ENCODE measurements around the gene RESP18.
"Not testable (repeated sequence)": the region's sequence is repeated elsewhere in the genome, so short reads cannot be mapped to it uniquely, and the experiment has no call there.

The RESP18 gene

DNA sequence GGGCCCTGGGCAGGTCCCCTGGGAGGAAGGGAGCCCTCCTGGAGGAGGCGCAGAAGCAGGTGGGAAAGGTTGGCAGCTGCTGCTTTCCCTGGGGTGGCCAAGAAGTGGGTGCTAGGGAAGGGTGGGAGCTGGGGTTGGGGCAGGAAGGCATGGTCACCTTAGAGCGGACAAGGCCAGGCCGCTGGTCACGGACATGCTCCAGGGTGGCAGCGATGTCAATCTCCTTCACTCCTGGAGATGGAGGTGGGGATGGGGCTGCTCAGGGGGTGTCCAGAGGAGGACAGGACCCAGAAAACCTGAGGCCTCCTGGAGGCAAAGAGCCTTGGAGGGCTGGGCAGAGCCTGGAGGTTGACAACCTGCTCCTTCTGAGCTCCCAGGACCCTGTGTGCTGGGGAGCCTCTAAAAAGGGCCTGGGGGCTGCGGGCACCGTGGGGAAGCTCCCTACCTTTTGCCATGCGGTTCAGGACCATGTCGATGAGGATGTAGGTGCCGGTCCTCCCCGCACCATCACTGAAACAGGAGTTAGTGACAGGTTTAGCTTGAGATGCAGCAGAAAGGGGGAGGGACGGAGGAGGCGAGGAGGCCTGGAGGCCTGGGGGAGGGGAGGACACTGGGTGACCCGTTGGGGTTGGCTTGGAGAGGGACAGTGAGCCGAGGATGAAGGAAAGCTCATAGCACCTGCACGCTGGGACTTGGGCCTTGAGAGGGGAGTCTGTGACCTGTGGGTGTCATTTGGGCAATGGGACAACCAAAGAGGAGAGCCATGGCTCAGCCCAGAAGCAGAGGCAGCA, 42.0 kb downstream of the RESP18 start:
- DNase-seq: no peak

DNA sequence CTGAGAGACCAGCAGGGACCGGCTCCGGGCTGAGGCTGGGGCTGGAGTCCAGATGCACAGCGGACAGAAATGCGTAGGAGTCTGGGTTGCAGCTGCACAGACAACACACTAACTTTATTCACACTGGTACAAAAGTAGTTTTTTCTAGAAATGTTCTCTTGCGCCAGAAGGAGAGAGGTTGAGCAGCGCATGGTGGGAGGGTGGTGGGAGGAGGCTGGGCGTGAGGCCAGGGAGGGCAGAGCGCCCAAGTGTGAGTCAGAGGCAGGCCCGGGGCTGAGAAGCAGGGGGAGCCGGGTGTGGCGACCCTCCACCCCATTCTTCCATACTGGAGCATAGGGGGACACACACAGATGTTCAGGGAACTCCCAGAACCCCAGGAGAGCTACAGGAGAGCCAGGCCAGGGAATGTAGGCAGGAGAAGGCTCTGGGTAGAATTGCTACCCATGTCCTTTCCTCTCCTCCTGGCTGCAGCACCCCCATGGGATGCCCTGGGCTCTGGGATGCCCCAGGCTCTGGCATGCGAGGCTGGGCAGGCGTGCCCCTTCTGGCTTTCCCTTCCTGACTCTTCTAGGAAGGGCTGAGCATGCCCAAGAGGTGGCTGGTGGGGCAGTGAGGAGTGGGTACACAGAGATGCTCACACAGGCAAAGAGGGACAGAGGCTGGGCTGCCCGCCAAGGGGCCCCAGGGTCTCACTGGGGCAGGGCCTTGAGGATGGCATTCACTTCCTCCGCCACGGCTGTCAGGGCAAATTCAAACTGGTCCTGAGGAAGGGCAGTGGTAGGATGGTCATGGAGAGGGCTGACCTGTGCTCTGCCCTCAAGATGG, 42.8 kb downstream of the RESP18 start:
- peak; percentile 70 for DNase-seq

DNA sequence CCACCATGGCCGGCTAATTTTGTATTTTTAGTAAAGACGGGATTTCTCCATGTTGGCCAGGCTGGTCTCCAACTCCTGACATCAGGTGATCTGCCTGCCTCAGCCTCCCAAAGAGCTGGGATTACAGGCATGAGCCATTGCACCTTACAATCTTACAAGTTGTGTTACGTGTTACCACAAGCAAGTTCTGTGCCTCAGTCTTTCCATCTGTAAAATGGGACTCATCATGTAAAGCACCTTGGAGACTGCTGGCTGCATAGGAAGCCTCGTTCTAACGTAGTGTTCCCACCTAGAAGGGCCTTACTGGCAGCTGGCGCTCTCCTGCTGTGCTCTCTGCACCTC, 43.4 kb downstream of the RESP18 start:
- DNase-seq: no peak

GRCh38 chr2:219287580-219288265, 44.8 kb downstream of the RESP18 start:
- no peak for DNase-seq

DNA sequence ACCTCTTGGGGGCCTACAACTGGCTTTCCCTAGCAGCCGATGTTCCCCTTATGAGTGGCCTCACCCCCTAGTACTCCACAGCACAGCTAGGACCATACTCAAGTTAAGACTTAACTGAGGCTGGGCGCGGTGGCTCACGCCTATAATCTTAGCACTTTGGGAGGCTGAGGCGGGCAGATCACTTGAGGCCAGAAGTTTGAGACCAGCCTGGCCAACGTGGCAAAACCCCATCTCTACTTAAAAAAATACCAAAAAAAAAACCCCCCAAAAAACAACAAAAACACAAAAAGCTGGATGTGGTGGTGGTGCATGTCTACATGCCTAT, 45.5 kb downstream of the RESP18 start:
- DNase-seq: not testable (repeated sequence)

- DNase-seq: no peak
These were observed 46.0 kb downstream of the RESP18 start for GRCh38 chr2:219286436-219287115.

- peak; percentile 3 for DNase-seq
These were observed 46.6 kb downstream of the RESP18 start for GRCh38 chr2:219285894-219286425.

GRCh38 chr2:219285373-219285735, 47.2 kb downstream of the RESP18 start:
- no peak for DNase-seq

DNA sequence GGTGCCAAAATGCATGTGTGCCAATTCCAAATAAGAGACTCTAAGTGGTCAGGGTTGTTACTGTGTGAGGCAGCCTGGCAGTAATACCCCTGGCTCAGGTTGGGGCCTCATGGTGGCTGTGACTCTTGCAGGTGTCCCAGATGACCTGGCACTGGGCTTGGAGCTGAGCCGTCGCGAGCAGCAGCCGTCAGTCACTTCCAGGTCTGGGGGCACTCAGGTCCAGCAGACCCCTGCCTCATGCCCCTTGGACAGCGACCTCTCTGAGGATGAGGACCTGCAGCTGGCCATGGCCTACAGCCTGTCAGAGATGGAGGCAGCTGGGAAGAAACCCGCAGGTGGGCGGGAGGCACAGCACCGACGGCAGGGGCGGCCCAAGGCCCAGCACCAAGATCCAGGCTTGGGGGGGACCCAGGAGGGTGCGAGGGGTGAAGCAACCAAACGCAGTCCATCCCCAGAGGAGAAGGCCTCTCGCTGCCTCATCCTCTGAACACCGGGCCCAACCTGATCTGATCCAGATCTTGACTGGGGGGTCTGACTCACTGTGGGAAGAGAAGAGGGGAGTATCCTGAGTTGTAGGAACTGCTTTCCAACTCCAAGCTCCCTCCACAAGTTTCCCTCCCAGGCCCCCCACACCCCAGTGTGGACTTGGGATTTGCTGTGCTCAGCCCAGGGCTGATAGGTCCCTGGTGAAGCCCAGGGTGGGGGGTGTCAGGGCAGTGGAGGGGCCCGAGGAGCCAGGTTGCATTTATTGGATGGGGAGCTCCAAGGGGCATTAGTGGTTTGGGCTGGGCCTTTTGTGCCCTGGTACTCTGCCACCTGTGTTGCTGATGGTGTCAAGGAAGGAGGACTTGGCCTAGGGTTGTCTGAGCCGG, 47.8 kb downstream of the RESP18 start:
- no peak for DNase-seq

GRCh38 chr2:219282943-219283581, 49.5 kb downstream of the RESP18 start:
- DNase-seq: no peak

DNA sequence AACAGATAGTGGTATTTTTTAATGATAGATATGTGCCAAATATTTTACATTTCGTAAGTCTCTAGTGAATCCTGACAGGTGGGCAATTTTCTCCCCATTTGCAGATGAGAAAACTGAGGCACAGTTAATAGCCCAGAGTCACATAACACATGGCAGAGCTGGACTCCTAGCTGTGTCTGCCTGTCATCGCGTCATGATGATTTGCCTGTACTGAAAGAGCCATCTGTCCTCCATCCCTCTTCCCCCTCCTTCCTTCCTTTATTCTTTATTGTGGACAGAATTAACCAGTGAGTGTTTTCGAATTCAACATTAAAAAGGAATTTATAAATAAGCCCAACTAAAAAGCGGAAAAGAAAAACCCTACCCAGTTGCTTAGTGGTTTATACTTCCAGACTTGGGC, 50.2 kb downstream of the RESP18 start:
- DNase-seq: no peak

DNA sequence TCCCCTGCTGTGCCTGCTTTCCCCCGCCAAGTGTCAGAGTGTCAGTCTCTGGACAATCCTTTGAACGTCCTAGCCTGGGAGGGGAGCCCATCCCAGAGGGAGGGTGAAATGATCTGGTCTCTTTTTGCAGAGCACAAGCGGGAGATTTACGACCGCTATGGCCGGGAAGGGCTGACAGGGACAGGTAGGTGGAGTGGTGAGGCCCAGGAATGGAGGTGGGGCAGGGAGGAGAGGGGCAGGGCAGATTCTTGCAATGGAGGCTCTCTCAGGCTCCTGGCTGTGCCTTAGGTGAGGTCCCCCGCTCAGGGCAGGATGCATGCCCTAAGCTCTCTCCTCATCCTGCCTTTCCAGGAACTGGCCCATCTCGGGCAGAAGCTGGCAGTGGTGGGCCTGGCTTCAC, 51.0 kb downstream of the RESP18 start:
- DNase-seq: no peak

DNA sequence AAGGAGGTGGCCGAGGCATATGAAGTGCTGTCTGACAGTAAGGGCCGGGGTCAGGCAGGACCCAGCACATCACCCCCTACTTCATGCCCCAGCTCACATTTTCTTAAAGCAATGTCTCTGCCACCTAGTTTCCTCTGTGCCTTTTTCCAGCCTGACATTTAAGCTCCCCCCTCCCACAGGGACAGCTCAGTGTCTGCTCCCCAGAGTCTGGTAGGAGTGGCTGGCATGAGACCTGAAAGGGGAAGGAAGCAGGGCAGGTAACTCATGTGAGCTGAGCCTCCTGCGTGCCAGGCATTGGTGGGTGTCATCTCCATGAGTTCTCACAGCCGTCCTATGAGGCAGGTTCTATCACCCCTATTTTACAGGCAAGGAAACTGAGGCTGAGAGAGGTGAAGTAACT, 51.9 kb downstream of the RESP18 start:
- DNase-seq: no peak

GRCh38 chr2:219279916-219280516, 52.5 kb downstream of the RESP18 start:
- no peak for DNase-seq

- DNase-seq: peak; percentile 99
These were observed 53.2 kb downstream of the RESP18 start, which contains the start of gene DNAJB2 for GRCh38 chr2:219279151-219279915. Gene DNAJB2 (plus strand): TSS chr2:219279366. CDS start chr2:219279834, 468 bp downstream.

- no peak for DNase-seq
These were observed 53.8 kb downstream of the RESP18 start for GRCh38 chr2:219278655-219279150.

DNA sequence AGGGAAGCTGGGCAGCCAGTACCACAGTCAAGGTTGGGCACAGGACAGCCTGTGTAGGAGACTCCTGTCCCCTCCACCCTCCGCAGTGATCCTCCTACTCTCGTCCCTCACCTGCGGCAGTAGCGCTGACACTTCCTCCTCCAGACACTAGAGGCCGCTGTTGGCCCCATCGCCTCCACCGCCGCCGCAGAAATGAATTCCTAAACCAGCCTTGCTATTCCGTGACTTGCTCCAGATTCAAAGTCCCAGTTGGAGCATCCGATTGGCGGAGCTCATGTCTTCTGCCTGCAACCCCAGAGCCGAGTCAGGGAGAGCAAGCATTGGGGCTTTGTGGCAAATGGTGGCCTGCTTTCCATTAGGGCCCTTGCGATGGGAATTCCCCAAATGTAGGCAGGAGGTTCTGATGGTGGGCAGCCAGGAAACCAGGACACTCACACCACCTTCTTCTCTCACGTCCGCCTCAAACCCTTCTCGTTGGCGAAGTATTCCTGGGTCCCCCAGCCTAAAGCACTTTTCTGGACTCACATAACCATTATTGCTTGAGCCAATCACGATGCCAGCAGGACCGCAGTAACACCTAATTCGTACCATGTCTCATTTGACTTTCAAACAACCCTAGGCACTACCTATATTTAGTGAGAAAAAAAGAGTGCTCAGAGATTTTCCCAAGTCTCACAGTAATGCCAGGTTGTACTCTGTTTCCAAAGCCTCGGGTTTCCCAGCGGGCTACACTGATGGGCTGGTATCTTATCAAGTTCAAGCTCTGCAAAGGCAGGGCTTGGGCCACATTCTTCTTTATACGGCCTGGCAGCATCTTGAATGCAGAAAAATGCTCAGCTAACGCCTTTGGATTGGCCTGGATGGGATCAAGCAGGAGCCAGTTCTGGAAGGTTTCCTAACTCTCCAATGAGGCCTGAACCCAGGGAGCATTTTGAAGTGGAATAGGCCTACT, 54.6 kb downstream of the RESP18 start:
- DNase-seq: peak; percentile 80
